Fibroblast of villous mesenchyme (primary cell): ENCODE data around the gene CYP4F22. TPM values are rescaled to one million over a fixed set of nuclear protein-coding genes. Genes with fewer than 3 reads are reported as not detected.

Experiments used
- DNase-seq: peaks from one replicate; pipeline ENCODE4 v3.0.0-alpha.2; 2010; ENCODE audit warnings: low read depth
- H3K4me3 ChIP-seq: 2 replicates; pipeline ENCODE4 v1.5.1; 2011; ENCODE audit warnings: low read depth, mild to moderate bottlenecking, low read length
- CTCF ChIP-seq: IDR thresholded peaks from 2 replicates; pipeline ENCODE4 v1.5.1; 2012; ENCODE audit warnings: low read depth, mild to moderate bottlenecking, low read length; ENCODE audit not compliant: insufficient read depth
- total RNA-seq: library from RNA; depleted of rRNA; stranded (reverse); fragments of >200 nt; gene quantifications from 2 replicates; pipeline ENCODE4 v1.2.3, GENCODE V29; 2012

Gene CYP4F22
- total RNA-seq, 1 donor = not detected

GRCh38 chr19:15551293-15552004 is 43.1 kb downstream of the CYP4F22 start:
- DNase-seq = no peak
- peak overlapping the region; percentile 38 for H3K4me3 ChIP-seq
- TF ChIP-seq CTCF = no peak

DNA sequence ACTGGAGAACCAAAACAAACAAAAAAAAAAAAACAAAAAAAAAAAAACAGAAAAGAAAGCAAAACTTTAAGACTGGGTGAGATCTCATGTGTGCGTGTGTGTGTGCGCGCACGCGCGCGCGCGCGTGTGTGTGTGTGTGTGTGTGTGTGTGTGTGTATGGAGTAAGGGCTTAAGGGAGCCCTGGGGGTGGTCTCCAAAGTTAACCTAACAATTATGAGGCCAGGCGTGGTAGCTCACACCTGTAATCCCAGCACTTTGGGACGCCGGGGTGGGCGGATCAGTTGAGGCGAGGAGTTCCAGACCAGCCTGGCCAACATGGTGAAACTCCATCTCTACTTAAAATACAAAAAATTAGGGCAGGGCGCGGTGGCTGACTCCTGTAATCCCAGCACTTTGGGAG is 46.7 kb downstream of the CYP4F22 start:
- peak overlapping the region; percentile 40 for H3K4me3 ChIP-seq
- no peak for DNase-seq

GRCh38 chr19:15555759-15556633 is 47.7 kb downstream of the CYP4F22 start:
- H3K4me3 ChIP-seq = peak overlapping the region; percentile 40
- DNase-seq = peak; percentile 93
- peak; percentile 89 for TF ChIP-seq CTCF

More for the DNA sequence above, 46.7 kb downstream of the CYP4F22 start:
- TF ChIP-seq CTCF = no peak

DNA sequence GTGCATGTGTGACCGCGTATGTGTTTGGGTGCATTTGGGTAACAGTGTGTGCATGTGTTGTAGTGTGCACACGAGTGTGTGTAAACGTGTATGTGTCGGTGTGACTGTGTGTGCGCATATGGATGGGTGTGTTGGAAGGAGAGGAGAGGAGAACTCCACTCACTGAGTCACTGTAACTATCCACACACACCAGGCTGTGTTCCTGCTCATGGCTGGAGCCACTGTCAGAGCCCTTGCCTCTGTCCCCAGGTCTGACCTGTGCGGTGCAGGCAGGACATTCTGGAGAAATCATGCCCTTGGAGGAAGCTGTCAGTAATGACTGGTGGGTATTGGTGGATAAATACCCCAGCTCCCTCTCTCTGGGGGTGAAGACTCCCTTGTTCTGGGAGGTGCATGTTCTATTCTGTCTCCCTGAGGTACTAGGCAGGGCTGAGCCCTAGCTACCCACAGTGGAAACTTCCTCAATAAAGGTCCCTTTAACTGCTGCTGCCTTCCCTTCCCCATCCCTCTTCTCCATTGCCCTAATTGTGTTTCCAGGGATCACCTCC is 48.4 kb downstream of the CYP4F22 start:
- no peak overlapping the region for H3K4me3 ChIP-seq
- TF ChIP-seq CTCF = no peak
- no peak for DNase-seq

DNA sequence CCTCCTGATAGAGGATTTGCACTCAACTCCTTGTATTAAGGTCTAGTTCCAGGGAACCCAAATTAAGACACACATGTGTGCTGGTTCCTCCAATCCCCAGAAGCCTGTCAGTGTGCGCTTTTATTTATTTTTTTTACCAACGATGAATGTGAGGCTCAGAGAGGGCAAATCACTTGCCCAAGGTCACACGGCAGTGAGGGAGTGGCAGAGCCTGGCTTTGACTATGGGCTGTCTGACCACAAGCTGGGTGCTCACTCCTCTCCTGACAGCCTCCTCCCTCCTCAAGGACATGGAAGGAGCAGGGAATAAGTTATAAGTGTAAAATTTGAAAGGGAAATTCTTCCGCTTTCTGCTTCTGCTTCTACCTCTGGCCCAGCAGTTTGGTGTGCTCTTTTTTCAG is 48.9 kb downstream of the CYP4F22 start:
- no peak overlapping the region for H3K4me3 ChIP-seq
- no peak for DNase-seq
- no peak for TF ChIP-seq CTCF

DNA sequence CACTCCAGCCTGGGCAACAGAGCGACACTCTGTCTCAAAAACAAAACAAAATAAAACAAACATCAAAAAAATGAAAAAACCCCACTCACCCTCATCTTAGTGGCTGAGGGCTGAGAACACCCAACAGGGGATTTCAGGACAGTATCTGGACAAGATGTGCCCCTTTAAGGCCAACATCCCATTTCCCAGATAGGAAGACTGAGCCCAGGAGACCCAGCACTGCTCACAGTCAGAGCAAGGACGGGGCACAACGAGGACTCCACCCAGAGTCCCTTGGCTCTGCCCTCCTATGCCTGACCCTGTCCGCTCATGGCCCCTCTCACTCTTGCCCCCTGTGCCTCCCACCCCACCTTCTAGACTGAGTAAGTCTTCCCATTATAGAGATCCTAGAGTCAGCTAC is 53.8 kb downstream of the CYP4F22 start:
- no peak overlapping the region for H3K4me3 ChIP-seq
- no peak for DNase-seq
- no peak for TF ChIP-seq CTCF
